ENCODE measurements around the gene TMEM255B.

The TMEM255B gene

GRCh38 chr13:113855012-113855921, 96.2 kb downstream of the TMEM255B start:
- ATAC-seq (ENCODE audit: low read depth) (peak; percentile 17; the same call in 1 of the 3 replicates), DNase-seq (ENCODE audit: low spot score) (peak; percentile 45)
- Histone ChIP-seq H3K9me3 (ENCODE audit: severe bottlenecking) (peaks cover 2% of the 10 kb centered on the region), H3K36me3 (ENCODE audit: low read depth) (peaks cover 70% of the 10 kb centered on the region), H3K27ac (ENCODE audit: poor library complexity, severe bottlenecking) (peak overlapping the region; percentile 46), H3K4me3 (ENCODE audit: severe bottlenecking) (no peak overlapping the region), H3K27me3 (ENCODE audit: insufficient read depth, poor library complexity, severe bottlenecking) (no peaks in the 10 kb centered on the region), H3K4me1 (ENCODE audit: insufficient read depth, poor library complexity, severe bottlenecking) (peaks cover 28% of the 10 kb centered on the region)
- no peak for TF ChIP-seq CTCF (IDR thresholded peaks at IDR 0.05; ENCODE audit: poor library complexity, severe bottlenecking)

DNA sequence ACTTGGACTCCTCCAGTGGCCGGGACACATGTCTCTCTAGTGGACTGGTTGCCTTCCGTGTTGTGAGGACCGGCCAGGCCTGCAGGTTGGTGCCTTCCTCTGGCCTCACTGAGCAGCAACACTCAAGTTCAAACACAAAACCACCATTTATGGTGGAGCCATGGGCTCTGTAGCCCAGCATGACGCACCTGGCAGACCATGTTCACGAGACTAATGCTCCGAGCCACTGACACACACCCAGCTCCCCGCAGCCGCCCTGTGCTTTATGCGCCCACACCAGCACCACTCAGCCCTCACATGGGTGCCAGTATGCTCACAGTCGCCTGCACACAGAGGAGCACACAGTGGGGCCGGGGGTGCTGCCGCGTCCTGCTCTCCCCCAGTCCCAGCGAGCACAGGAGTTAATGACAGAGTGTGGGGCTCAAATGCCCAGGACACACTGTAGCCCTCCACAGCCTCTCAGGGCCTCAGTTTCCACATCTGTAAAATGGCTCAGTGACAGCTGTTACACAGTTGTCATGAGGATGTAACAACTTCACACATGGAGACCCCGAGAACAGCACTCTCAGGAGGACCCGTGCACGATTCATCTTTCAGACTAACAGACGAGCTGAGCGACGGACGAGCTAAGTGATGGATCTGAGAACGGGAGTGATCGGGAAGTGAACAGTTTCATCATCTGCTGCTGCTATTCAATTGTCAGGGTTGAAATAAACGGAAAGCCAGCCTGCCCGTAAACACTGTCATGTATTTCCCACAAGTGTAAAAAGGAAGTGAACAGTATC, 97.1 kb downstream of the TMEM255B start:
- no peaks in the 10 kb centered on the region for H3K9me3 ChIP-seq (ENCODE audit: severe bottlenecking)
- ATAC-seq (ENCODE audit: low read depth): no peak
- peak overlapping the region; percentile 46 for H3K27ac ChIP-seq (ENCODE audit: poor library complexity, severe bottlenecking)
- no peak overlapping the region for H3K4me3 ChIP-seq (ENCODE audit: severe bottlenecking)
- no peak for TF ChIP-seq CTCF (IDR thresholded peaks at IDR 0.05; ENCODE audit: poor library complexity, severe bottlenecking)
- peaks cover 30% of the 10 kb centered on the region for H3K4me1 ChIP-seq (ENCODE audit: insufficient read depth, poor library complexity, severe bottlenecking)
- H3K36me3 ChIP-seq (ENCODE audit: low read depth): peaks cover 63% of the 10 kb centered on the region
- H3K27me3 ChIP-seq (ENCODE audit: insufficient read depth, poor library complexity, severe bottlenecking): no peaks in the 10 kb centered on the region
- peak; percentile 39 for DNase-seq (ENCODE audit: low spot score)

- Histone ChIP-seq H3K4me3 (ENCODE audit: severe bottlenecking) (no peak overlapping the region), H3K9me3 (ENCODE audit: severe bottlenecking) (no peaks in the 10 kb centered on the region), H3K4me1 (ENCODE audit: insufficient read depth, poor library complexity, severe bottlenecking) (peaks cover 35% of the 10 kb centered on the region), H3K27ac (ENCODE audit: poor library complexity, severe bottlenecking) (peak overlapping the region; percentile 46), H3K36me3 (ENCODE audit: low read depth) (peaks cover 63% of the 10 kb centered on the region), H3K27me3 (ENCODE audit: insufficient read depth, poor library complexity, severe bottlenecking) (no peaks in the 10 kb centered on the region)
- peak; percentile 32 for DNase-seq (ENCODE audit: low spot score)
- ATAC-seq (ENCODE audit: low read depth): no peak
- no peak for TF ChIP-seq CTCF (IDR thresholded peaks at IDR 0.05; ENCODE audit: poor library complexity, severe bottlenecking)
Observed at GRCh38 chr13:113856716-113857065, 97.7 kb downstream of the TMEM255B start.

- Histone ChIP-seq H3K4me1 (ENCODE audit: insufficient read depth, poor library complexity, severe bottlenecking) (peaks cover 36% of the 10 kb centered on the region), H3K27ac (ENCODE audit: poor library complexity, severe bottlenecking) (peak overlapping the region; percentile 46), H3K27me3 (ENCODE audit: insufficient read depth, poor library complexity, severe bottlenecking) (no peaks in the 10 kb centered on the region), H3K4me3 (ENCODE audit: severe bottlenecking) (no peak overlapping the region), H3K9me3 (ENCODE audit: severe bottlenecking) (no peaks in the 10 kb centered on the region), H3K36me3 (ENCODE audit: low read depth) (peaks cover 61% of the 10 kb centered on the region)
- ATAC-seq (ENCODE audit: low read depth) (no peak), DNase-seq (ENCODE audit: low spot score) (peak; percentile 45)
- TF ChIP-seq CTCF (IDR thresholded peaks at IDR 0.05; ENCODE audit: poor library complexity, severe bottlenecking): no peak
Observed at GRCh38 chr13:113857531-113858195, 98.6 kb downstream of the TMEM255B start.
